ENCODE results near the gene BMP7. TPM values are rescaled to one million over a fixed set of nuclear protein-coding genes. Genes with fewer than 3 reads are reported as not detected.
A peak's percentile ranks its signal among the peaks of the same experiment; 100 is the strongest.

BMP7 gene
- total and polyA plus RNA-seq, 12 donors: 0.72 to 19.2 (median 4.1) TPM

- peak; percentile 56 to 67 for DNase-seq
- H3K27ac ChIP-seq: peak overlapping the region; percentile 22 to 91 (median 74)
- no peak overlapping the region for H3K4me3 ChIP-seq
- ATAC-seq: peak; percentile 78 to 94 (median 86)
- WGBS, 2 donors: 46 to 61% methylated on average over 13 of the region's 13 CpGs
- intact Hi-C loops (cut with DNase I): no loop called here
- H3K36me3 ChIP-seq: no peaks in the 10 kb centered on the region
- TF ChIP-seq CTCF (IDR thresholded peaks at IDR 0.05): no peak
- peaks cover 0 to 11% (median 0%) of the 10 kb centered on the region in 9 donors for H3K4me1 ChIP-seq
- H3K9me3 ChIP-seq: no peaks in the 10 kb centered on the region
- H3K27me3 ChIP-seq: peaks cover 0 to 5% (median 0%) of the 10 kb centered on the region in 7 donors
These were observed 109.2 kb downstream of the BMP7 start for GRCh38 chr20:57157106-57157691.

GRCh38 chr20:57156011-57156729 lies 110.3 kb downstream of the BMP7 start:
- no peak for TF ChIP-seq CTCF (IDR thresholded peaks at IDR 0.05)
- peaks cover 0 to 7% (median 0%) of the 10 kb centered on the region in 11 donors for H3K9me3 ChIP-seq
- H3K36me3 ChIP-seq: no peaks in the 10 kb centered on the region
- H3K27ac ChIP-seq: peak overlapping the region in 7 of 10 donors; percentile 60 to 91 (median 81)
- DNase-seq: no peak
- H3K4me1 ChIP-seq: peaks cover 0 to 11% (median 0%) of the 10 kb centered on the region in 9 donors
- intact Hi-C loops (cut with DNase I): no loop called here
- ATAC-seq: no peak
- 81 to 83% methylated on average over 18 of the region's 18 CpGs for WGBS, 2 donors
- no peak overlapping the region for H3K4me3 ChIP-seq
- H3K27me3 ChIP-seq: peaks cover 0 to 5% (median 0%) of the 10 kb centered on the region in 7 donors

GRCh38 chr20:57155415-57155814 lies 111.0 kb downstream of the BMP7 start:
- TF ChIP-seq CTCF (IDR thresholded peaks at IDR 0.05): no peak
- intact Hi-C loops (cut with DNase I): no loop called here
- ATAC-seq (peak in 1 of 8 donors; percentile 34), DNase-seq (no peak)
- Histone ChIP-seq H3K27ac (no peak overlapping the region), H3K27me3 (peaks cover 0 to 5% (median 0%) of the 10 kb centered on the region in 7 donors), H3K36me3 (no peaks in the 10 kb centered on the region), H3K4me1 (peaks cover 0 to 11% (median 0%) of the 10 kb centered on the region in 9 donors), H3K9me3 (peaks cover 0 to 7% (median 0%) of the 10 kb centered on the region in 11 donors), H3K4me3 (no peak overlapping the region)
- 62 to 63% methylated on average over 8 of the region's 8 CpGs for WGBS, 2 donors

GRCh38 chr20:57153238-57153905 lies 113.1 kb downstream of the BMP7 start:
- no peak for TF ChIP-seq CTCF (IDR thresholded peaks at IDR 0.05)
- ATAC-seq: no peak
- intact Hi-C loops (cut with DNase I): no loop called here
- Histone ChIP-seq H3K27ac (no peak overlapping the region), H3K27me3 (no peaks in the 10 kb centered on the region), H3K4me1 (peaks cover 0 to 15% (median 0%) of the 10 kb centered on the region in 9 donors), H3K36me3 (no peaks in the 10 kb centered on the region), H3K9me3 (peaks cover 0 to 7% (median 0%) of the 10 kb centered on the region in 11 donors), H3K4me3 (no peak overlapping the region)
- no peak for DNase-seq
- WGBS, 2 donors: 70 to 76% methylated on average over 18 of the region's 18 CpGs
